ENCODE results near the gene ADARB2.

GRCh38 chr10:1434202-1434601 is 303.1 kb downstream of the ADARB2 start:
- TF ChIP-seq CTCF (IDR thresholded peaks at IDR 0.05) (no peak), ZFX (IDR thresholded peaks at IDR 0.05; ENCODE audit: borderline replicate concordance) (no peak)
